Measurements from ENCODE around the gene ORAI3. TPM values are rescaled to one million over a fixed set of nuclear protein-coding genes. Genes with fewer than 3 reads are reported as not detected.

The ORAI3 gene
- total and polyA plus RNA-seq, 2 of the 13 experiments (the other 11 are each of a cell fraction or from before 2014, with no cell fraction given), result 11.4 to 32.0 TPM

DNA sequence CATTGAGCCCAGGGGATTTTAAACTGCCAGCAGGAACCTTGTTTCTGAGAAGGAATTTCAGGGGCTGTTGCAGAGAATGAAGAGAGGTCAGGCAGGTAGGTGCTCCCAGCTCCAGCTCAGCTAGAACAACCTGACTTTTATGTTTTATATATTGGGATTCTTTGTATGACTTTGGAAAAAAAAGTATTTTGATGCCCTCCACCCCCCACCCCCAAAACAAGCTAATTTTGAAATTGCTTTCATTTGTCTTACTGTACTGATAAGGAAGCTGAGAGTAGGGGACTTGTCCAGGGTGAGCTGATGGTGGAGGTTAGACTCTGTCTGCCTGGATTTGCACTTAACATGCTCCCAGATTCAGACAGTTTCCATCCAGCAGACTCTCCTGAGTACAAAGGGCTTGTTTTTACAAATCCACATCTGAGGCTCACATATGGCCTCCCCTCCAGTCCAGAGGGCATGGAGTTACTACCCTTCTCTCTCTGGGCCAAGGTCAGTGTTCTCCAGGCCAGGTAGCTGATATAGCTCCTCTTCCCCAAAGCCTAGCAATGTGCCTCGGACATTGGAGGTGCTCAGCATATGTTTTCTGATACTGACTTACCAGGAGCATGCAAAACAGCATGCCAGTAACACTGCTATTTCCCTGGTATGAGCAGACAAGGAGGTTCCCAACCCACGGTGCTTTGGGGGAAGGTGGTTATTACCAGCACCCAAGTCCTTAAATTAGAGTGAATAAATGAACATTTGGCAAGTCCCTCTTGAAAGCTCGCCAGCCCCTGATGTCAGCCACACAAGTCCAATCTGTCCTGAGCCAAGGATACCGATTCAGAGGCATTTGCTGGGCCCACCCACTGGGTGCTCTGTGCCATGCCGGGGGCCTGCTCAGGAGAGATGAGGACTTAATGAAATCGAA is 50.2 kb downstream of the ORAI3 start (continued):
- 0 out of 2 replicates have a peak, but pooled peaks have one; percentile 64 for TF ChIP-seq ZBTB4 (CRISPR knock-in tag; IDR thresholded peaks at IDR 0.05; ENCODE audit: borderline replicate concordance)
- TF ChIP-seq ZGPAT (CRISPR knock-in tag; IDR thresholded peaks at IDR 0.05), result peak; percentile 27; the same call in 1 of the 2 replicates
- TF ChIP-seq BCLAF1 (IDR thresholded peaks at IDR 0.05), result no peak
- peak; percentile 95 for TF ChIP-seq PAXIP1 (CRISPR knock-in tag; conservative IDR thresholded peaks at IDR 0.05)
- no peak; the same call in 1 of the 2 replicates for TF ChIP-seq ZNF33B (CRISPR knock-in tag; IDR thresholded peaks at IDR 0.05)
- TF ChIP-seq ZNF629 (CRISPR knock-in tag; conservative IDR thresholded peaks at IDR 0.05), result 0 out of 2 replicates have a peak, but pooled peaks have one; percentile 20
- 0 out of 2 replicates have a peak, but pooled peaks have one; percentile 37 for TF ChIP-seq ZFY (CRISPR knock-in tag; IDR thresholded peaks at IDR 0.05)
- TF ChIP-seq ZNF7 (CRISPR knock-in tag; IDR thresholded peaks at IDR 0.05), result 0 out of 2 replicates have a peak, but pooled peaks have one; percentile 38
- no peak for TF ChIP-seq TP53 (CRISPR knock-in tag; conservative IDR thresholded peaks at IDR 0.05)
- peak in 1 of 2 experiments; percentile 81; a peak in 2 of 4 replicates for TF ChIP-seq EP300 (IDR thresholded peaks at IDR 0.05; ENCODE audit: low read depth in 2 of 2, low read length in 2 of 2)
- peak; percentile 27; the same call in 1 of the 2 replicates for TF ChIP-seq EP300 (CRISPR knock-in tag; IDR thresholded peaks at IDR 0.05; ENCODE audit: borderline replicate concordance)
- 0 out of 2 replicates have a peak, but pooled peaks have one; percentile 84 for TF ChIP-seq GLI4 (CRISPR knock-in tag; IDR thresholded peaks at IDR 0.05; ENCODE audit: borderline replicate concordance)
- TF ChIP-seq ZNF644 (CRISPR knock-in tag; IDR thresholded peaks at IDR 0.05; ENCODE audit: low read depth), result peak; percentile 72; the same call in 1 of the 2 replicates
- TF ChIP-seq, protein P1, sequence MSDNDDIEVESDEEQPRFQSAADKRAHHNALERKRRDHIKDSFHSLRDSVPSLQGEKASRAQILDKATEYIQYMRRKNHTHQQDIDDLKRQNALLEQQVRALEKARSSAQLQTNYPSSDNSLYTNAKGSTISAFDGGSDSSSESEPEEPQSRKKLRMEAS (IDR thresholded peaks at IDR 0.05), result peak; percentile 37; the same call in 1 of the 2 replicates
- TF ChIP-seq ZNF567 (CRISPR knock-in tag; IDR thresholded peaks at IDR 0.05; ENCODE audit: borderline replicate concordance), result 0 out of 2 replicates have a peak, but pooled peaks have one; percentile 41
- no peak for TF ChIP-seq MAFF (IDR thresholded peaks at IDR 0.05; ENCODE audit: low read depth, low read length)
